Ectodermal cell (in vitro differentiated cells): ENCODE measurements around the gene DPEP3.
"Not testable (repeated sequence)": the region's sequence is repeated elsewhere in the genome, so short reads cannot be mapped to it uniquely, and the experiment has no call there.

Experiments used
- H3K27ac ChIP-seq: 2 replicates; pipeline ENCODE4 v1.7.0; 2013; ENCODE audit warnings: mild to moderate bottlenecking, low read depth, low read length; ENCODE audit not compliant: insufficient read depth, poor library complexity, severe bottlenecking
- H3K27me3 ChIP-seq: 2 replicates; pipeline ENCODE4 v1.7.0; 2013; ENCODE audit warnings: mild to moderate bottlenecking, low read length; ENCODE audit not compliant: insufficient read depth, control insufficient read depth, poor library complexity, severe bottlenecking
- H3K36me3 ChIP-seq: one replicate; pipeline ENCODE4 v1.7.0; 2013; ENCODE audit warnings: low read length; ENCODE audit not compliant: control insufficient read depth, insufficient read depth
- H3K4me1 ChIP-seq: one replicate; pipeline ENCODE4 v1.7.0; 2013; ENCODE audit warnings: low read length; ENCODE audit not compliant: control insufficient read depth, insufficient read depth
- H3K4me3 ChIP-seq: 2 replicates; pipeline ENCODE4 v1.7.0; 2013; ENCODE audit warnings: low read depth, low read length, control low read depth; ENCODE audit not compliant: insufficient read depth
- H3K9me3 ChIP-seq: 2 replicates; pipeline ENCODE4 v1.7.0; 2013; ENCODE audit warnings: mild to moderate bottlenecking, low read length, moderate library complexity; ENCODE audit not compliant: control insufficient read depth
- WGBS, 2 experiments: methylation state at CpG; one replicate each; pipeline ENCODE4 v1.1.7; 2013; ENCODE audit warnings: missing lambda C conversion rate in 2 of 2; 5-methylcytosine and 5-hydroxymethylcytosine counted together

Gene DPEP3

GRCh38 chr16:68009157-68009735, 28.9 kb upstream of the DPEP3 start:
- H3K4me3 ChIP-seq = no peak overlapping the region
- no peaks in the 10 kb centered on the region for H3K4me1 ChIP-seq
- no peaks in the 10 kb centered on the region for H3K9me3 ChIP-seq
- 64 to 68% methylated on average over 9 of the region's 9 CpGs for WGBS, 2 experiments
- no peaks in the 10 kb centered on the region for H3K27me3 ChIP-seq
- H3K36me3 ChIP-seq = no peaks in the 10 kb centered on the region
- no peak overlapping the region for H3K27ac ChIP-seq

- H3K27ac ChIP-seq = no peak overlapping the region
- H3K36me3 ChIP-seq = no peaks in the 10 kb centered on the region
- no peaks in the 10 kb centered on the region for H3K4me1 ChIP-seq
- no peak overlapping the region for H3K4me3 ChIP-seq
- H3K9me3 ChIP-seq = no peaks in the 10 kb centered on the region
- H3K27me3 ChIP-seq = no peaks in the 10 kb centered on the region
- WGBS, 2 experiments = 66 to 71% methylated on average over 6 of the region's 6 CpGs
These were observed 25.5 kb upstream of the DPEP3 start for GRCh38 chr16:68005786-68006286.

- Histone ChIP-seq H3K4me3 (no peak overlapping the region), H3K9me3 (no peaks in the 10 kb centered on the region), H3K27me3 (no peaks in the 10 kb centered on the region), H3K4me1 (no peaks in the 10 kb centered on the region), H3K36me3 (no peaks in the 10 kb centered on the region), H3K27ac (no peak overlapping the region)
- 90 to 95% methylated on average over 9 of the region's 9 CpGs for WGBS, 2 experiments
These were observed 24.9 kb upstream of the DPEP3 start for GRCh38 chr16:68005211-68005610.

GRCh38 chr16:68003031-68003430, 22.7 kb upstream of the DPEP3 start:
- WGBS, 2 experiments = 89 to 92% methylated on average over 4 of the region's 4 CpGs
- H3K9me3 ChIP-seq = no peaks in the 10 kb centered on the region
- no peak overlapping the region for H3K27ac ChIP-seq
- H3K36me3 ChIP-seq = no peaks in the 10 kb centered on the region
- no peak overlapping the region for H3K4me3 ChIP-seq
- H3K4me1 ChIP-seq = no peaks in the 10 kb centered on the region
- H3K27me3 ChIP-seq = no peaks in the 10 kb centered on the region

- 82 to 90% methylated on average over 3 of the region's 3 CpGs for whole genome bisulfite sequencing, 2 experiments
- Histone ChIP-seq H3K4me3 (no peak overlapping the region), H3K9me3 (no peaks in the 10 kb centered on the region), H3K36me3 (no peaks in the 10 kb centered on the region), H3K27me3 (no peaks in the 10 kb centered on the region), H3K27ac (no peak overlapping the region), H3K4me1 (no peaks in the 10 kb centered on the region)
These were observed 20.2 kb upstream of the DPEP3 start for GRCh38 chr16:68000450-68000849.

GRCh38 chr16:67999985-68000384, 19.7 kb upstream of the DPEP3 start:
- Histone ChIP-seq H3K4me1 (no peaks in the 10 kb centered on the region), H3K27ac (no peak overlapping the region), H3K36me3 (no peaks in the 10 kb centered on the region), H3K4me3 (no peak overlapping the region), H3K9me3 (no peaks in the 10 kb centered on the region), H3K27me3 (no peaks in the 10 kb centered on the region)
- 90 to 97% methylated on average over 2 of the region's 2 CpGs for WGBS, 2 experiments

- H3K36me3 ChIP-seq, H3K27me3 ChIP-seq, H3K9me3 ChIP-seq, H3K4me1 ChIP-seq, H3K4me3 ChIP-seq, H3K27ac ChIP-seq: not testable (repeated sequence)
- WGBS, 2 experiments = 93 to 95% methylated on average over 18 of the region's 18 CpGs
These were observed 18.7 kb upstream of the DPEP3 start, which contains the start of gene DPEP2 for GRCh38 chr16:67998779-67999688. DPEP2 (minus strand) TSS chr16:67999484; CDS start chr16:67993212, 6,272 bp downstream.

- not testable (repeated sequence) for H3K27ac ChIP-seq, H3K27me3 ChIP-seq, H3K4me3 ChIP-seq, H3K9me3 ChIP-seq, H3K36me3 ChIP-seq, H3K4me1 ChIP-seq
- WGBS, 2 experiments = 96 to 98% methylated on average over 36 of the region's 36 CpGs
These were observed 18.0 kb upstream of the DPEP3 start for GRCh38 chr16:67998231-67998778.

GRCh38 chr16:67996666-67997065, 16.4 kb upstream of the DPEP3 start:
- no peaks in the 10 kb centered on the region for H3K4me1 ChIP-seq
- H3K9me3 ChIP-seq = no peaks in the 10 kb centered on the region
- H3K27ac ChIP-seq = no peak overlapping the region
- 89 to 95% methylated on average over 5 of the region's 5 CpGs for WGBS, 2 experiments
- H3K36me3 ChIP-seq = no peaks in the 10 kb centered on the region
- peaks cover 10% of the 10 kb centered on the region for H3K27me3 ChIP-seq
- H3K4me3 ChIP-seq = no peak overlapping the region

GRCh38 chr16:67995423-67995822, 15.1 kb upstream of the DPEP3 start:
- H3K27ac ChIP-seq = no peak overlapping the region
- no peaks in the 10 kb centered on the region for H3K36me3 ChIP-seq
- H3K4me1 ChIP-seq = no peaks in the 10 kb centered on the region
- H3K9me3 ChIP-seq = no peaks in the 10 kb centered on the region
- WGBS, 2 experiments = 90 to 98% methylated on average over 5 of the region's 5 CpGs
- peaks cover 10% of the 10 kb centered on the region for H3K27me3 ChIP-seq
- no peak overlapping the region for H3K4me3 ChIP-seq
